Lower lobe of right lung (tissue), 2 donors: ENCODE data around the gene CFAP77. TPM values are rescaled to one million over a fixed set of nuclear protein-coding genes. Genes with fewer than 3 reads are reported as not detected.

ENCODE experiments used
- ATAC-seq, 2 donors: fragments of 200-7000 bp; cut with Tn5 transposase; one replicate each; pipeline ENCODE4 v1.9.1; 2020 to 2022; ENCODE audit warnings: mild to moderate bottlenecking in 2 of 2, moderate library complexity in 2 of 2
- DNase-seq: peaks from one replicate; pipeline ENCODE4 v3.0.0-alpha.2; 2020
- H3K27ac ChIP-seq: fragments of 200-600 bp; one replicate; pipeline ENCODE4 v1.8.0; 2022
- H3K27me3 ChIP-seq: fragments of 200-600 bp; one replicate; pipeline ENCODE4 v1.8.0; 2022; ENCODE audit warnings: low read depth
- H3K36me3 ChIP-seq: fragments of 200-600 bp; one replicate; pipeline ENCODE4 v1.8.0; 2022; ENCODE audit warnings: mild to moderate bottlenecking
- H3K4me1 ChIP-seq: fragments of 200-600 bp; one replicate; pipeline ENCODE4 v1.8.0; 2022
- H3K4me3 ChIP-seq: fragments of 200-600 bp; one replicate; pipeline ENCODE4 v1.8.0; 2022; ENCODE audit warnings: mild to moderate bottlenecking
- H3K9me3 ChIP-seq: fragments of 200-600 bp; one replicate; pipeline ENCODE4 v1.8.0; 2022
- intact Hi-C: fragments of 100-400 bp; cut with DNase I; formaldehyde crosslinking; loops from one replicate; pipeline ENCODE4 v1.11.0; 2022
- total RNA-seq: library from RNA; stranded (reverse); fragmentation: NEBNext Ultra II Directional; extraction: Animal tissue kit (Norgen Biotek cat#: 25700); gene quantifications from one replicate; pipeline ENCODE4 v1.2.1, GENCODE V29; 2021
- TF ChIP-seq, protein P1 (sequence below): fragments of 200-600 bp; IDR thresholded peaks from one replicate; pipeline ENCODE4 v1.8.0; 2022; ENCODE audit warnings: antibody characterized with exemption, mild to moderate bottlenecking
- donor health status: DM: no; HTN: yes; CAD: no; lungs with severe emphysema.

Gene CFAP77
- total RNA-seq, 1 donor from 2014 or later = 3.7 TPM

DNA sequence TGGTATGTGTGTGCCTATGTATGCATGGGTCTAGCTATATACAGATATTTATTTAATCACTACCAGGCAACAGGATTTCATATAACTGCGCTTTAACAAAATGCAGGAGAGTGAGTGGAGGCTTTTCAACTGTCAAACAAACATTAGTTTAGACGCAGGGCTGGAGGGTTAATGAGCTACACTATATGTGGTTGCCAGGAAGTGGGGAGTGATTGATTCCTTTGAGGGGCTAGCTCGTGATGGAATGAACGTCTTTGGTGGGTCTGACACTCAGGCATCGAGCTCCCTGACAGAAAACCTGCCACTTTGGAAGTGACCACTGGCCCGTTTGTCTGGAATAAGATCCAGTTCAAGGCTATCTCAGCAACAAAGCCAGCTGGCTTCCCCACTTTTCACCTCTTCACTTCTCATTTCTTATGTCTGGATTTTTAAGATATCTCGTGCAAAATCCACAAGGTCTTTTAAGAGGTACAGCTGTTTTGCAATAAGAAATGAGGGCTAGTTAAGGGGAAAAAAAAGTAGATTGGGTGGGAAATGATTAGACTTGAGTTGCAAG lies 78.0 kb downstream of the CFAP77 start:
- Histone ChIP-seq H3K9me3 (no peaks in the 10 kb centered on the region), H3K36me3 (no peaks in the 10 kb centered on the region), H3K4me3 (no peak overlapping the region), H3K27me3 (peaks cover 65% of the 10 kb centered on the region), H3K4me1 (no peaks in the 10 kb centered on the region), H3K27ac (no peak overlapping the region)
- ATAC-seq = no peak
- DNase-seq = no peak
- TF ChIP-seq, protein P1, sequence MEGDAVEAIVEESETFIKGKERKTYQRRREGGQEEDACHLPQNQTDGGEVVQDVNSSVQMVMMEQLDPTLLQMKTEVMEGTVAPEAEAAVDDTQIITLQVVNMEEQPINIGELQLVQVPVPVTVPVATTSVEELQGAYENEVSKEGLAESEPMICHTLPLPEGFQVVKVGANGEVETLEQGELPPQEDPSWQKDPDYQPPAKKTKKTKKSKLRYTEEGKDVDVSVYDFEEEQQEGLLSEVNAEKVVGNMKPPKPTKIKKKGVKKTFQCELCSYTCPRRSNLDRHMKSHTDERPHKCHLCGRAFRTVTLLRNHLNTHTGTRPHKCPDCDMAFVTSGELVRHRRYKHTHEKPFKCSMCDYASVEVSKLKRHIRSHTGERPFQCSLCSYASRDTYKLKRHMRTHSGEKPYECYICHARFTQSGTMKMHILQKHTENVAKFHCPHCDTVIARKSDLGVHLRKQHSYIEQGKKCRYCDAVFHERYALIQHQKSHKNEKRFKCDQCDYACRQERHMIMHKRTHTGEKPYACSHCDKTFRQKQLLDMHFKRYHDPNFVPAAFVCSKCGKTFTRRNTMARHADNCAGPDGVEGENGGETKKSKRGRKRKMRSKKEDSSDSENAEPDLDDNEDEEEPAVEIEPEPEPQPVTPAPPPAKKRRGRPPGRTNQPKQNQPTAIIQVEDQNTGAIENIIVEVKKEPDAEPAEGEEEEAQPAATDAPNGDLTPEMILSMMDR = no peak
- intact Hi-C loops = no loop called here

DNA sequence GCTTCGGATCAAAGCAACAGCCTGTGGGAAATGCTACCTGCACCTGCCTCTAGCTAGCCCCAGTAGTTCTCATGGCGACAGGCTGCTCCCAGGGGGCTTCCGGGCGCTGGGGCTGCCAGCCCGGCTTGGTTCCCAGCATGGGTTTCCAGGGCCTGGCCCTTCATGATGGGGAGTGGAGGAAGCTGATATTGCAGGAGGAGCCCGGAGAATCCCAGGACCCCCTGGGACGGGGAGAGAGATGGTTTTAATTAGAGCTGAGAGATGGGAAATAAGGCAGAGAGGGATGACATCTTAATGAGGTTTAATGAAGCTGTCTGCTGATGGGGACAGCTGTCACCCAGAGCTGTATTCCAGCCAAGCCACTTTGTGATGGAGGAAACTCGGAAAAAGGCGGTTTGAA lies 78.6 kb downstream of the CFAP77 start:
- intact Hi-C loops = no loop called here
- no peak overlapping the region for H3K27ac ChIP-seq
- no peaks in the 10 kb centered on the region for H3K4me1 ChIP-seq
- TF ChIP-seq, protein P1 = no peak
- peaks cover 61% of the 10 kb centered on the region for H3K27me3 ChIP-seq
- H3K9me3 ChIP-seq = no peaks in the 10 kb centered on the region
- no peak overlapping the region for H3K4me3 ChIP-seq
- no peaks in the 10 kb centered on the region for H3K36me3 ChIP-seq
- DNase-seq = no peak
- ATAC-seq = no peak

DNA sequence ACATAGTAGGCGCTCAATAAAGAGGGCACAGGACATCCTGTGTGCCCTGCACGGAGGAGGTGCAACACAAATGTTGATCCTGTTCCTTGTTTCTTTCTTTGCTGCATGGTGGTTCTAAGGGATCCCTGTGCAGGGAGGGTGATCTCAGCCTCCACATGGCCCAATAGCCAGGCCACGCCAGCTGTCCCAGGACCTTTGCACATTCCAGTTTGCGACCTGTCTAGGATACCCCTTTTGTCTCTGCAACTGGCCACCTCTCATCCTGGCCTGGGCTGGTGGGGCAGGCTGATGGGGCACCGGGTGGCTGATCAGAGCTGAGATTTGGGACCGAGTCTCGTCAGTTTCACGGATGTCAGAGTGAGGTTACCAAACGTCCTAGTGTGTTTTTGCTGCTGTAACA lies 79.5 kb downstream of the CFAP77 start:
- ATAC-seq (no peak), DNase-seq (no peak)
- no peaks in the 10 kb centered on the region for H3K36me3 ChIP-seq
- no peak overlapping the region for H3K4me3 ChIP-seq
- H3K27ac ChIP-seq = no peak overlapping the region
- H3K27me3 ChIP-seq = peaks cover 56% of the 10 kb centered on the region
- no peaks in the 10 kb centered on the region for H3K4me1 ChIP-seq
- no peaks in the 10 kb centered on the region for H3K9me3 ChIP-seq
- TF ChIP-seq, protein P1 = no peak
- intact Hi-C loops = no loop called here

DNA sequence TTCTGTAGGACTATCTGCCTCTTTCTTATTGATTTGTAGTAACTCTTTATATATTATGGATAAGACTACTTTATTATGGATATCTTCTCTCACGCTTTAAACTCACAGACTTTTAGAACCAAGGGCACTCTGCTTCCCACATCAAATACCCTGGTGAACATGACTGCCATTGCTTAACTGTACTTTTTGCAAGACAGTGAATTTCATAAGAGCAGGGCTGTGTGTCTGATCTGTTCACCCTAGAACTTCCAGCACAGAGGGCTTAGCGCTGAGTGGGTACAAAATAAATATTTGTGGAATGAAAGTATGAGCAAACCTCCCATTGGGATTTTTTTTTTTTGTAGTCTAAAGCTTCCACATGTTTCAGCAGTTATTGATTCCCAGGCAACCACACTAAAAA lies 84.8 kb downstream of the CFAP77 start:
- Histone ChIP-seq H3K27me3 (peaks cover 22% of the 10 kb centered on the region), H3K36me3 (no peaks in the 10 kb centered on the region), H3K27ac (no peak overlapping the region), H3K4me3 (no peak overlapping the region), H3K9me3 (no peaks in the 10 kb centered on the region), H3K4me1 (no peaks in the 10 kb centered on the region)
- no peak for DNase-seq
- TF ChIP-seq, protein P1 = no peak
- intact Hi-C loops = no loop called here
- ATAC-seq = no peak

DNA sequence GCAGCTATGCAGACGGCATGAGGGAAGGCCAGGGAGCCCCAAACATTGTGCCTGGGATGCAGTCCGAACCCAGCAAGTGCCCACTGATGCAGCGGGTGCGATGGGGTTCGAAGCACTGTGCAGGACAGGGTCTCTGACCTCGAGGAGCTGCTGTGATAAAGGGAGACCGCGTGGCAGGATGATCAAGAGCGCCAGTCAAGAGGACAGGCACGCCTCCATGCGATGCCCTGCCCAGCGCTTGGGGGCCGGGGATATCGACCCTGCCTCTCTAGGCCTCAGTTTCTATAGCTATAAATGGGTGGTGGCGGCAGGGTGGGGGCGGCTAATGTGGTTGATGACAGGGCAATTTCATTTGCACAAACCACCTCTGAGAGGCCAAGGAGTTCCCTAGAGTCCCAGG lies 87.7 kb downstream of the CFAP77 start:
- no peak for DNase-seq

More for the DNA sequence above, 87.7 kb downstream of the CFAP77 start:
- H3K9me3 ChIP-seq = no peaks in the 10 kb centered on the region
- no peaks in the 10 kb centered on the region for H3K4me1 ChIP-seq
- no peak overlapping the region for H3K4me3 ChIP-seq
- TF ChIP-seq, protein P1 = no peak
- intact Hi-C loops = no loop called here
- ATAC-seq = no peak
- no peaks in the 10 kb centered on the region for H3K36me3 ChIP-seq
- H3K27me3 ChIP-seq = peaks cover 17% of the 10 kb centered on the region
- no peak overlapping the region for H3K27ac ChIP-seq
